PFSK-1 (cell line): ENCODE results near the gene ELF3.

Experiments used
- POLR2AphosphoS5 ChIP-seq: IDR thresholded peaks from 2 replicates; pipeline ENCODE4 v1.6.1; 2012; ENCODE audit warnings: low read depth, mild to moderate bottlenecking, control low read depth, low read length, moderate library complexity
- SIN3A ChIP-seq: IDR thresholded peaks from 2 replicates; pipeline ENCODE4 v1.6.1; 2012; ENCODE audit warnings: mild to moderate bottlenecking, low read length, moderate library complexity, borderline replicate concordance; ENCODE audit not compliant: insufficient read depth

GRCh38 chr1:201990427-201990826, 20.0 kb upstream of the ELF3 start:
- TF ChIP-seq POLR2AphosphoS5 (no peak), SIN3A (no peak)
